NK-92 treated with Interleukin-12 subunit alpha and Interleukin-12 subunit beta, amount 100 ng/mL, for 24 hours (cell line): ENCODE results near the gene MAGI3.
"Not testable (repeated sequence)": the region's sequence is repeated elsewhere in the genome, so short reads cannot be mapped to it uniquely, and the experiment has no call there.

Experiments
- DNase-seq: peaks from one replicate; lab custom pipeline; 2025; lab: John Stamatoyannopoulos, UW

MAGI3 gene

GRCh38 chr1:113399062-113399583 is 8.8 kb downstream of the MAGI3 start:
- no peak for DNase-seq

GRCh38 chr1:113401067-113401466 is 10.8 kb downstream of the MAGI3 start:
- no peak for DNase-seq

- no peak for DNase-seq
These were observed 11.4 kb downstream of the MAGI3 start for GRCh38 chr1:113401728-113402127.

- no peak for DNase-seq
These were observed 12.8 kb downstream of the MAGI3 start for GRCh38 chr1:113403065-113403464.

- DNase-seq: no peak
These were observed 15.3 kb downstream of the MAGI3 start for GRCh38 chr1:113405573-113405972.

GRCh38 chr1:113406149-113406548 is 15.8 kb downstream of the MAGI3 start:
- not testable (repeated sequence) for DNase-seq

GRCh38 chr1:113409363-113409762 is 19.0 kb downstream of the MAGI3 start:
- DNase-seq: no peak

- DNase-seq: not testable (repeated sequence)
These were observed 21.7 kb downstream of the MAGI3 start for GRCh38 chr1:113412020-113412419.

GRCh38 chr1:113415310-113416070 is 25.2 kb downstream of the MAGI3 start:
- no peak for DNase-seq

GRCh38 chr1:113416071-113416470 is 25.8 kb downstream of the MAGI3 start:
- not testable (repeated sequence) for DNase-seq

GRCh38 chr1:113416496-113416895 is 26.2 kb downstream of the MAGI3 start:
- no peak for DNase-seq

- DNase-seq: no peak
These were observed 32.2 kb downstream of the MAGI3 start for GRCh38 chr1:113422315-113423068.

GRCh38 chr1:113423826-113424225 is 33.5 kb downstream of the MAGI3 start:
- DNase-seq: no peak

- DNase-seq: no peak
These were observed 39.3 kb downstream of the MAGI3 start for GRCh38 chr1:113429461-113430153.

GRCh38 chr1:113433184-113433583 is 42.9 kb downstream of the MAGI3 start:
- DNase-seq: no peak

- DNase-seq: no peak
These were observed 44.0 kb downstream of the MAGI3 start for GRCh38 chr1:113434081-113434873.

GRCh38 chr1:113434874-113435175 is 44.5 kb downstream of the MAGI3 start:
- DNase-seq: no peak

- no peak for DNase-seq
These were observed 47.4 kb downstream of the MAGI3 start for GRCh38 chr1:113437554-113438341.

- DNase-seq: no peak
These were observed 48.4 kb downstream of the MAGI3 start for GRCh38 chr1:113438505-113439276.

- DNase-seq: no peak
These were observed 49.0 kb downstream of the MAGI3 start for GRCh38 chr1:113439277-113439670.
